Measurements from ENCODE around the gene CHST8.

Gene CHST8

DNA sequence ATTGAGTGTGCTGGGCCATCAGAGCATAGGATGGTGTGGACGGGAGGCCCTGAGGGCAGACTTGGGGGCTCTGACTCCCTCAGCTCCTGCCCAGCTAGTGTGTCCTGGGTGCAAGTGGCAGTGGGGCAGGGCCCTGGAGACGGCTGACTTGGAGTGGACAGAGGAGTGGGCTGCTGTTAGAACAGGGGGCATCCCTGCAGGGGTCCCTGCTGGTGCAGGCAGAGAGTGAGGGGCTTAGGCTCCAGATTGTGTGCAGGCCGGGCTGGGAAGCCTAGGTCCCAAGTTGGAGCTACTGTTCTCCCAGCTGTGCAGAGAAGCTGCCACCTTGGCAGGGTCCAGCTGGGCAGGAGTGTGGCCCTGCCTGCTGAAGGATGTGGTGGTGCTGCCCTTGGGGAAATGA is 183.6 kb downstream of the CHST8 start:
- DNase-seq (ENCODE audit: low read depth), result no peak
- no peak for TF ChIP-seq CTCF (IDR thresholded peaks at IDR 0.05; ENCODE audit: low read depth, low read length, missing control alignments)
- in situ Hi-C loops (cut with HindIII; ENCODE audit: low sequenced_read_pairs), result no loop called here
- no peak overlapping the region for H3K4me3 ChIP-seq (ENCODE audit: low read depth, low read length)

GRCh38 chr19:33805840-33806433 is 184.2 kb downstream of the CHST8 start:
- in situ Hi-C loops (cut with HindIII; ENCODE audit: low sequenced_read_pairs), result no loop called here
- TF ChIP-seq CTCF (IDR thresholded peaks at IDR 0.05; ENCODE audit: low read depth, low read length, missing control alignments), result no peak
- DNase-seq (ENCODE audit: low read depth), result no peak
- no peak overlapping the region for H3K4me3 ChIP-seq (ENCODE audit: low read depth, low read length)

DNA sequence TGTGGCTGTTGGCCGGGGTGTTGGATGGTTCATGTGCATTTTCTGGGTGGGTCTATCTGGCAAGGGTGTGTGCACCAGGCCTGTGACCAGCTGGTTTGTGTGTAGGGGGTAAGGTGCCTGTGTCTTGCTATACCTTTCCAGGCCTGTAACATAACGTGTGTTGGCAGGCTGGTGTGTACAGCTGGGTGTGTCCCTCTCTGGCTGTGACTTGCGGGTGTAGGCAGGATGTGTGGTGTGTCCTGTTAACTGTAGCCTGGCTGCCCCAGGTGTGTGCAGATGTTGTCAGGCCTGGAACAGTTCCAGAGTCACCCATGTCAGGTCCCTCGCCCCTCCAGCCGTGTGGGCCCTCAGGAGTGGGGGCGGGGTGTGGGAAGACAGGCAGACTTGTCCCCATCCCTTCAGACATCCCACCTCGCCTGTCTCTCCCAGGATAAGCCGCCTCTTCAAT is 184.7 kb downstream of the CHST8 start:
- in situ Hi-C loops (cut with HindIII; ENCODE audit: low sequenced_read_pairs), result no loop called here
- TF ChIP-seq CTCF (IDR thresholded peaks at IDR 0.05; ENCODE audit: low read depth, low read length, missing control alignments), result no peak
- no peak overlapping the region for H3K4me3 ChIP-seq (ENCODE audit: low read depth, low read length)

DNA sequence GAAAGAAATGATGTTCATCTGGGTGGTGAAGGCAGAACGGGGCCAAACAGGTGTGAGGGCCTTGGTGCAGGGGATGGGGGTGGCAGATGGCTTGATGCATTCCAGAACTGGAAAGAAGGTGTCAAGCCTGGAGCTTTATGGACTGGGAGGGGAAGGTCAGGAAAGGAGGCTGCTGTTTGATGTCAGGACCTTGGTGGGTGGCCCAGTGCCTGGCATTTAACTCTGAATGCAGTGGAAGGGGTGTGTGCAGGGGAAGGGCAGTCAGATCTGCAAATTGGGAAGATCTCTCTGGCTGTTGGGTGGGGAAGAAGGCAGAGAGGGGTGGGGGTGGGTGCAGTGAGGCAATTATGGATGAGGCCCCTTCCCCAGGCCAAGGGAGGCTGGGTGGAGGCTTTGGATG is 186.6 kb downstream of the CHST8 start:
- DNase-seq (ENCODE audit: low read depth), result no peak
- H3K4me3 ChIP-seq (ENCODE audit: low read depth, low read length), result no peak overlapping the region
- no peak for TF ChIP-seq CTCF (IDR thresholded peaks at IDR 0.05; ENCODE audit: low read depth, low read length, missing control alignments)
- in situ Hi-C loops (cut with HindIII; ENCODE audit: low sequenced_read_pairs), result no loop called here

More for the DNA sequence above, 184.7 kb downstream of the CHST8 start:
- no peak for DNase-seq (ENCODE audit: low read depth)

DNA sequence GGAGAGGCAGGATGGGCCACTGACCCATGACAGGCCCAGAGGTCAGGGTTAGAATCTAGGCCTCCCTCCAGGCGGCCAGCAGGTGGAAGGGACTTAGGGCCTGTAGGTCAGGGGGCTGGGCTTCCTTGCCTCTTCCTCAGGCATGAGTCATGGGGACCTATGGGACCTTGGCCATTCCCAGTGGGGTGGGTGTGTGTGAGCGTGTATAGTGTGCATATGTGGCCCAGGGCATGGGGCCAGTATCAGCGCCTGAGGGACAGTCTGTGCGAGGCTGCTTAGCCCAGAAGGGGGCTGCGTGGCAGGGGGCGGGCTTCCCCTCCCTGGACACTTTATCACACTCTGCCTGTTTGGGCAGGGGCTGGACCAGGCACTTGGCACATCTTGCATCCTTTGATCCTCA is 188.2 kb downstream of the CHST8 start:
- no peak for DNase-seq (ENCODE audit: low read depth)
- H3K4me3 ChIP-seq (ENCODE audit: low read depth, low read length), result no peak overlapping the region
- in situ Hi-C loops (cut with HindIII; ENCODE audit: low sequenced_read_pairs), result no loop called here
- TF ChIP-seq CTCF (IDR thresholded peaks at IDR 0.05; ENCODE audit: low read depth, low read length, missing control alignments), result no peak

- DNase-seq (ENCODE audit: low read depth), result no peak
- in situ Hi-C loops (cut with HindIII; ENCODE audit: low sequenced_read_pairs), result no loop called here
Measured at GRCh38 chr19:33810821-33811220, 189.1 kb downstream of the CHST8 start.

More at GRCh38 chr19:33810821-33811220, 189.1 kb downstream of the CHST8 start:
- H3K4me3 ChIP-seq (ENCODE audit: low read depth, low read length), result no peak overlapping the region
- TF ChIP-seq CTCF (IDR thresholded peaks at IDR 0.05; ENCODE audit: low read depth, low read length, missing control alignments), result no peak
